ENCODE data around the gene SBF2. TPM values are rescaled to one million over a fixed set of nuclear protein-coding genes. Genes with fewer than 3 reads are reported as not detected.
A peak's percentile ranks its signal among the peaks of the same experiment; 100 is the strongest.

SBF2 gene
- total and polyA plus RNA-seq, 3 experiments from 2014 or later = 3.7 to 4.3 (median 4.2) TPM

DNA sequence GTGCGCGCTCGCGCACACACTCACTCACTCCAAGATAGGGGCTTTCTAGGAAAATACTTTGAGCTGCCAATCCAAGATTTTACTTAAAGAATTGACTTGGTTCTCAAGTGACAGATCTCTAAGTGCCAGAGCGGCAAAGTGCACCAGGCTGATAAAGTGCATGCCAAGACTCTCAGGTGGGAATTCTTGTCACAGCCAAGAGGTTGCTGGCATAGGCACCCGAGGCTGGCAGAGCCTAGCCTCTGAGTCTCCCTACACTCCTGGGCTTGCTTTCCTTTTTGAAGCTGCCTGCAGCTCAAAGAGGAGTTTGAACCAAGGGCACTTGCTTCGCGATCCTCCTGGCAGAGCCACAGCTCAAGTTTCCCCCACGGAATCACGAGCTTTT, 8.3 kb upstream of the SBF2 start:
- Histone ChIP-seq H3K4me3 (ENCODE audit: low read length) (peak overlapping the region; percentile 93), H3K9me3 (ENCODE audit: low read length) (no peaks in the 10 kb centered on the region), H3K27me3 (ENCODE audit: insufficient read depth, low read length, poor library complexity, severe bottlenecking) (peaks cover 22% of the 10 kb centered on the region), H3K27ac (ENCODE audit: low read depth, low read length) (peak overlapping the region; percentile 40), H3K4me1 (ENCODE audit: insufficient read depth, low read length) (peaks cover 48% of the 10 kb centered on the region), H3K36me3 (ENCODE audit: insufficient read depth, low read length) (no peaks in the 10 kb centered on the region)
- peaks cover 45 to 67% (median 63%) of the 10 kb centered on the region in 3 donors for H3K4me1 Mint-ChIP-seq
- peak overlapping the region; percentile 97 to 100 (median 99) for H3K4me3 Mint-ChIP-seq
- H3K27me3 Mint-ChIP-seq = peaks cover 4 to 16% of the 10 kb centered on the region in 2 donors
- H3K27ac Mint-ChIP-seq = peak overlapping the region; percentile 80 to 99 (median 97)
- POLR2A ChIA-PET = interaction anchor here (0.5 to 1.8 kb wide), 4 partner anchors 153 to 729 kb away, joined by 3 to 5 read pairs (median 4); partner anchors contain the start of genes RNF141 and WEE1
- no peak for DNase-seq
- CTCF ChIA-PET = interaction anchor here (0.9 to 7.2 kb wide), 9 partner anchors 8 to 554 kb away, joined by 3 to 61 read pairs (median 4); partner anchors contain the start of gene SBF2
- H3K36me3 Mint-ChIP-seq = peaks cover 0 to 14% (median 0%) of the 10 kb centered on the region in 3 donors
- no peaks in the 10 kb centered on the region for H3K9me3 Mint-ChIP-seq

DNA sequence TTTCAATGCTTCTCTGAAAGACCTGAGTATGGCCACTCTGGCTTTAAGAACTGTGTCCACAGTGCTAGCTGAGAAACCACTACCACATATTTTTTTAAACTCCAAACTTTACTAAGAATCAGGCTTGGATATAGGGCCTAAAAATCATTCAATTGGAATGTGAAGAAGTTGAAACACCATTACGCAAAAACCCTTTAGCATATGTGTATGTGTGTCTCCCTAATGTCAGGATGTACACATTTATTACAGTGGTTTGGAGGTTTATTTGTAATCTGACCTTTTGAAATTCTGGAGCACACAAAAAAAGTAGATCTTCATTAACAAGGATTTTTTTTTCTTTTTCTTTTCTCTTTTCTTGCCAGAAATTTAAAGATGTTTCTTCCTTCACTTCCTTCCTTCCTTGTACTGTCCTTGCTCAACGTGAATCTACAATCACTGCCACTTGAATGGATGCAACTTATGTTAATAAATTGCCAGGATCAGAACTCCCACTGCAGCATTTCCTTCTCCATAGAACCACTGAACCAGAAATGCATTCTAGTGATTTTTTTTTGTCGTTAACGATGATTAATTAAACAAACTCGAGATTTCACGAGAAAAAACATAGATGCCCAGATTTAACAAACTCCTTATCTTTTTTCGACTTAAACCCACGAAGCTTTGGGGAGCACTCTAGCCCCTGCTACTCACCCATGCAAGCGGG, 7.8 kb upstream of the SBF2 start:
- H3K4me3 ChIP-seq (ENCODE audit: low read length) = peak overlapping the region; percentile 93

DNA sequence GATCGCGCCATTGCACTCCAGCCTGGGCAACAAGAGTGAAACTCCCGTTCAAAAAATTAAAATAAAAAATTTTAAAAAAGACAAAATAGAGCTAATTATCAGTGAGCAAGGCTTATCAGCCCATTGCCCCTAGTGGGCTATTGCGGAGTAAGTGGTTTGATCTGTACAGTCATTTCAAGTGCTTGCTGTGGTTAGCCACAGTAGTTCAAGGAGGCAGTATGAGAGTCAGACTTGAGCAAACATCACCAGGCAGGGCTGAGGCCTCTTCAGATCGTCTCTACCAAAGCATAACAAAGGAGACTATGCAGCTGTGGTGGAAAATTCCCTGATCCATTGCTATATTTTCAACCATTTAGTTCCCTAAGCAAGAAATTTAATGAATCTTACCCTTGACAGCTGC, 4.3 kb upstream of the SBF2 start:
- H3K4me1 Mint-ChIP-seq = peaks cover 29 to 48% (median 41%) of the 10 kb centered on the region in 3 donors
- POLR2A ChIA-PET = no interaction called here
- peaks cover 14 to 21% of the 10 kb centered on the region in 2 donors for H3K27me3 Mint-ChIP-seq
- H3K4me3 Mint-ChIP-seq = peak overlapping the region in 3 of 7 donors; percentile 9 to 39 (median 17)
- Histone ChIP-seq H3K4me1 (ENCODE audit: insufficient read depth, low read length) (peaks cover 26% of the 10 kb centered on the region), H3K4me3 (ENCODE audit: low read length) (no peak overlapping the region), H3K9me3 (ENCODE audit: low read length) (no peaks in the 10 kb centered on the region), H3K36me3 (ENCODE audit: insufficient read depth, low read length) (no peaks in the 10 kb centered on the region), H3K27ac (ENCODE audit: low read depth, low read length) (no peak overlapping the region), H3K27me3 (ENCODE audit: insufficient read depth, low read length, poor library complexity, severe bottlenecking) (no peaks in the 10 kb centered on the region)
- DNase-seq = peak in 3 of 5 donors; percentile 48 to 78 (median 61)
- peaks cover 0 to 13% (median 0%) of the 10 kb centered on the region in 3 donors for H3K36me3 Mint-ChIP-seq
- CTCF ChIA-PET = interaction anchor here (0.8 to 1.8 kb wide), 5 partner anchors 10 to 539 kb away, joined by 3 to 17 read pairs (median 4); no protein-coding TSS in a partner anchor
- peak overlapping the region in 7 of 8 donors; percentile 10 to 48 (median 39) for H3K27ac Mint-ChIP-seq
- H3K9me3 Mint-ChIP-seq = no peaks in the 10 kb centered on the region

More for the DNA sequence above, 7.8 kb upstream of the SBF2 start:
- Histone ChIP-seq H3K4me1 (ENCODE audit: insufficient read depth, low read length) (peaks cover 42% of the 10 kb centered on the region), H3K9me3 (ENCODE audit: low read length) (no peaks in the 10 kb centered on the region), H3K36me3 (ENCODE audit: insufficient read depth, low read length) (no peaks in the 10 kb centered on the region), H3K27ac (ENCODE audit: low read depth, low read length) (no peak overlapping the region), H3K27me3 (ENCODE audit: insufficient read depth, low read length, poor library complexity, severe bottlenecking) (peaks cover 21% of the 10 kb centered on the region)
- peaks cover 2 to 17% of the 10 kb centered on the region in 2 donors for H3K27me3 Mint-ChIP-seq
- H3K9me3 Mint-ChIP-seq = no peaks in the 10 kb centered on the region
- no peak for DNase-seq
- peak overlapping the region; percentile 97 to 100 (median 99) for H3K4me3 Mint-ChIP-seq
- POLR2A ChIA-PET = interaction anchor here (0.7 kb wide), 1 partner anchor 154 kb away, joined by 3 read pairs; no protein-coding TSS in a partner anchor
- CTCF ChIA-PET = interaction anchor here (1.0 to 7.2 kb wide), 4 partner anchors 9 to 543 kb away, joined by 3 to 61 read pairs (median 16); no protein-coding TSS in a partner anchor
- H3K36me3 Mint-ChIP-seq = peaks cover 0 to 14% (median 0%) of the 10 kb centered on the region in 3 donors
- peak overlapping the region; percentile 51 to 99 (median 97) for H3K27ac Mint-ChIP-seq
- peaks cover 42 to 63% (median 57%) of the 10 kb centered on the region in 3 donors for H3K4me1 Mint-ChIP-seq

DNA sequence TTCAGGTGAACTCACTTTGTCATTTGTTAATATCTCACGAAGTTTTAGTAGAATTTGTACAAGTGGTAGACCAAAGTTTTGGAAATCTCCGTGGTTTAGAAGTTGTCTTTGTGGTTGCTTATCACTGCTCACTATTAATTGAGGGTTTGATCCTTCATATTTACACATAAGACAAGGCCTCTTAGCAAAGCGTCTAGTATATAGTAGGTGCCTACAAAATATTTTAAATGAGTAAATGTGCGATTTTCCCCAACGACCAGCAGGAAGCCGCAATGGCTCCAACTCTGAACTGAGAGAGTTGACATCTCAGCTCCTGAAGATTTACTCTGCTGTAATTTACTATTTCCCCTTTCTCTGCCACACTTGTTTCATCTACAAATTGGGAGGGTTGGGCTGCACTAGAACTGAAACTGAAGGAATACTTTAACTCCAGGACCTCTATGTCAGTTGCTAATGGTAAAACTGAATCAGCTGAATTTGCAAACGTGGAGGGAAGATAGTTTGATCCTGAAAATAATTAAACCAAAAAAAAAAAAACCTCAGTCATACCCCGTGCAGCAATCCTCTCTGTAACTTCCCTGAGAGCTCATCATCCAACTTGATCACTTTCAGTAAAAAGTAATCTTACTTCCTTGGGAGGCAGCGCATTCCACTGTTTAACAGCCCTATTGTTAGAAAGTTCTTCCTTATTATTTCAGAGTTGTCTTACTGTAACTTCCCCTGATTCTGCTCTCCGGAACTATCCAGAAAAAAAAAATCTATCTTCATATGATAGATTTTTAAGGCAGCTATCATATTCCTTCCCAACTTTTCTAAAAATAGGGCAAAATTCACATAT, 1.3 kb upstream of the SBF2 start:
- Mint-ChIP-seq H3K27me3 (peaks cover 13 to 30% of the 10 kb centered on the region in 2 donors), H3K4me1 (peaks cover 25 to 53% (median 47%) of the 10 kb centered on the region in 3 donors), H3K27ac (peak overlapping the region in 6 of 8 donors; percentile 38 to 77 (median 62)), H3K9me3 (no peaks in the 10 kb centered on the region), H3K36me3 (peaks cover 0 to 4% (median 3%) of the 10 kb centered on the region in 3 donors), H3K4me3 (peak overlapping the region; percentile 79 to 92 (median 83))
- Histone ChIP-seq H3K27ac (ENCODE audit: low read depth, low read length) (no peak overlapping the region), H3K27me3 (ENCODE audit: insufficient read depth, low read length, poor library complexity, severe bottlenecking) (no peaks in the 10 kb centered on the region), H3K4me3 (ENCODE audit: low read length) (peak overlapping the region; percentile 71), H3K9me3 (ENCODE audit: low read length) (no peaks in the 10 kb centered on the region), H3K4me1 (ENCODE audit: insufficient read depth, low read length) (peaks cover 24% of the 10 kb centered on the region), H3K36me3 (ENCODE audit: insufficient read depth, low read length) (no peaks in the 10 kb centered on the region)
- POLR2A ChIA-PET = no interaction called here
- CTCF ChIA-PET = interaction anchor here (1.4 to 3.0 kb wide), 2 partner anchors 8 to 13 kb away, joined by 4 to 17 read pairs; no protein-coding TSS in a partner anchor
- DNase-seq = no peak

DNA sequence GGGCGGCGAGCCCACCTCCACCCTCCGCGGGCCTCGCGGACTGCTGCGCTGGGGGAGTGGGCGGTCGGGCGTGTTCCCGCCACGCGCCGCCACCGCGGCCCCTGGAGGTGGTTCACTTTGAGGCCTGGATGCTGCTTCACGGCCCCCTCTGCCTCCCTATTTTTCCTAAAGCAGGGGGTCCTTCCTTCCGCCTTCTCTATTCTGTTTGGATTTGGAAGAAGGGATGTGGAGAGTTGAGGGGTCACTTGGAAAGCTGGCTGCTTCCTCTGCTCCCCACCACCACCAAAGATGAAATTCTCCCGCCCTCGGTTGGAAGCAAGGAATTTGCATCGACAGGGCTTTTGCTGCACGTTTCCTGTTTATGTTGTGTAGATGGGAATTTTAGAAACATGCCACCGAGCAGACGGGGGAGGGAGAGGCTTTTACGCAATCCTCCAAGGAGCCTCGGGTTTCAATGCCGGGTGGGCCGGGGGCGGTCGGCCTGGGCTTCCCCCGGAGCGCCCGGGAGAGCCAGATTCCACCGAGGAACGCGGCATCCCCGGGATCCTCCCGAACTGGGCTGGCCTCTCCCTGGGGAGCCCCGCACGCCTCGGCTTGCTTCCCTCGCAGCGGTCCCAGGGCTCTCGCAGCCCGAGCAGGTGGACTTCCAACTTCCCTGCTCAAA, 403 bp upstream of the SBF2 start:
- Mint-ChIP-seq H3K27me3 (peaks cover 13 to 30% of the 10 kb centered on the region in 2 donors), H3K9me3 (no peaks in the 10 kb centered on the region), H3K27ac (peak overlapping the region in 6 of 8 donors; percentile 49 to 77 (median 62)), H3K4me1 (peaks cover 28 to 53% (median 41%) of the 10 kb centered on the region in 3 donors), H3K4me3 (peak overlapping the region; percentile 79 to 92 (median 85)), H3K36me3 (peaks cover 0 to 4% (median 3%) of the 10 kb centered on the region in 3 donors)
- Histone ChIP-seq H3K27ac (ENCODE audit: low read depth, low read length) (peak overlapping the region; percentile 22), H3K4me3 (ENCODE audit: low read length) (peak overlapping the region; percentile 71), H3K36me3 (ENCODE audit: insufficient read depth, low read length) (no peaks in the 10 kb centered on the region), H3K27me3 (ENCODE audit: insufficient read depth, low read length, poor library complexity, severe bottlenecking) (no peaks in the 10 kb centered on the region), H3K9me3 (ENCODE audit: low read length) (no peaks in the 10 kb centered on the region), H3K4me1 (ENCODE audit: insufficient read depth, low read length) (peaks cover 24% of the 10 kb centered on the region)
- CTCF ChIA-PET = interaction anchor here (1.4 to 3.0 kb wide), 2 partner anchors 9 to 14 kb away, joined by 4 to 17 read pairs; no protein-coding TSS in a partner anchor
- POLR2A ChIA-PET = no interaction called here
- peak in 1 of 5 donors; percentile 20 for DNase-seq

DNA sequence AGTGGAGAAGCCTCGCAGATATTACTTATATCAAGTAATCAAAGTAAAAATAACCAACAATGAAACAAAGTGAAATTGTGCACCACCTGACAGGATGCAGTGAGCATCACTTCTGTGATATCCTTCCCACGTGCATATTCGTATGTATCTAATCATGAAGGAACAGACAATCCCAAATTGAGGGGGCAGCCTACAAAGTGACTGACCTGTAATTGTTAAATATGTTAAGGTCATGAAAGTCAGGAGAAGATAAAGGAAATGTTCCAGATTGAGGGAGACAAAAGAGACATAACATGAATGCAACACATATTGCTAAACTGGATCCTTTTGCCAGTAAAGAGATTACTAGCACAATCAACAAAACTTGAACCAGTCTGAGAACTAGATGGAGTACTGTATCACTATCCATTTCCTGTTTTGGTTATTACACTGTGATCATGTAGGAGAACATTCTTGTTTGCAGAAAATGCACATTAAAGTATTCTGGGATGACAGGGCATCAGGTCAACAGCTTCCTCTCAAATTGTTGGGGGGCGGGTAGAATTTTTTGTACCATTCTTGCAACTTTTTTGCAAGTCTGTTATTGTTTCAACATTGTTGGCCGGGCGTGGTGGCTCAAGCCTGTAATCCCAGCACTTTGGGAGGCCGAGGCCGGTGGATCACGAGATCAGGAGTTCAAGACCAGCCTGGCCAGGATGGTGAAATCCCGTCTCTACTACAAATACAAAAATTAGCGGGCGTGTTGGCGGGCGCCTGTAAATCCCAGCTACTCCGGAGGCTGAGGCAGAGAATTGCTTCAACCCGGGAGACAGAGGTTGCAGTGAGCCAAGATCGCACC, 2.0 kb downstream of the SBF2 start:
- ChIA-PET CTCF (interaction anchor here (1.2 to 2.0 kb wide), 3 partner anchors 13 to 534 kb away, joined by 3 to 5 read pairs (median 5); partner anchors contain the start of gene ADM), POLR2A (no interaction called here)
- no peaks in the 10 kb centered on the region for H3K36me3 ChIP-seq (ENCODE audit: insufficient read depth, low read length)
- Mint-ChIP-seq H3K4me1 (peaks cover 19 to 38% (median 28%) of the 10 kb centered on the region in 3 donors), H3K9me3 (no peaks in the 10 kb centered on the region), H3K36me3 (peaks cover 0 to 7% (median 4%) of the 10 kb centered on the region in 3 donors), H3K27ac (peak overlapping the region in 2 of 8 donors; percentile 2 to 63), H3K27me3 (peaks cover 13 to 30% of the 10 kb centered on the region in 2 donors), H3K4me3 (peak overlapping the region; percentile 30 to 82 (median 60))
- peaks cover 19% of the 10 kb centered on the region for H3K4me1 ChIP-seq (ENCODE audit: insufficient read depth, low read length)
- no peak overlapping the region for H3K4me3 ChIP-seq (ENCODE audit: low read length)
- H3K9me3 ChIP-seq (ENCODE audit: low read length) = no peaks in the 10 kb centered on the region
- DNase-seq = no peak
- no peak overlapping the region for H3K27ac ChIP-seq (ENCODE audit: low read depth, low read length)
- no peaks in the 10 kb centered on the region for H3K27me3 ChIP-seq (ENCODE audit: insufficient read depth, low read length, poor library complexity, severe bottlenecking)

Measured in CD8-positive, alpha-beta memory T cell (primary cell).